ENCODE measurements around the gene TMEM176A. TPM values are rescaled to one million over a fixed set of nuclear protein-coding genes. Genes with fewer than 3 reads are reported as not detected.

The TMEM176A gene
- total and polyA plus RNA-seq, 2 of the 8 experiments (the other 6 are each of a cell fraction or from before 2014, with no cell fraction given): 1.3 to 1.5 TPM

- Histone ChIP-seq H3K9ac (replicated peaks in 1 of 4; ENCODE audit: extremely low read depth in 1 of 4, low read depth in 3 of 4, low read length in 3 of 4) (no peak overlapping the region), H4K8ac (ENCODE audit: extremely low read depth, insufficient read depth, low read length) (no peak overlapping the region), H3K79me1 (ENCODE audit: low read depth, low read length) (no peaks in the 10 kb centered on the region), H3K79me2 (ENCODE audit: control insufficient read depth in 1 of 2, insufficient read depth in 2 of 2, low read length in 2 of 2) (no peaks in the 10 kb centered on the region), H2BK12ac (ENCODE audit: low read depth, low read length) (no peak overlapping the region), H2AFZ (ENCODE audit: low read length) (no peak overlapping the region), H2BK120ac (replicated peaks; ENCODE audit: low read depth, low read length) (no peak overlapping the region), H3K4me2 (ENCODE audit: insufficient read depth in 1 of 2, low read depth in 2 of 2, low read length in 2 of 2) (no peak overlapping the region), H3K36me3 (ENCODE audit: control insufficient read depth in 2 of 4, insufficient read depth in 4 of 4, low read length in 3 of 4) (no peaks in the 10 kb centered on the region), H3K23me2 (ENCODE audit: low read depth, low read length) (no peaks in the 10 kb centered on the region), H3K9me3 (ENCODE audit: insufficient read depth in 2 of 2, low read depth in 1 of 2, low read length in 1 of 2) (no peaks in the 10 kb centered on the region), H2BK5ac (ENCODE audit: low read depth, low read length) (no peak overlapping the region), H2AK5ac (ENCODE audit: low read depth, low read length) (no peak overlapping the region), H3K4ac (replicated peaks; ENCODE audit: insufficient read length, low read depth, low read length) (no peak overlapping the region), H3K18ac (ENCODE audit: extremely low read depth, low read length) (no peak overlapping the region), H4K5ac (ENCODE audit: insufficient read length, low read depth, low read length) (no peak overlapping the region), H3K27me3 (replicated peaks in 1 of 4; ENCODE audit: control insufficient read depth in 3 of 4, extremely low read depth in 1 of 4, insufficient read depth in 3 of 4, low read length in 3 of 4) (peaks cover 0 to 9% (median 3%) of the 10 kb centered on the region in 4 experiments; a peak in 3 of 7 replicates), H3K56ac (replicated peaks; ENCODE audit: insufficient read length, low read depth, low read length) (no peak overlapping the region), H2BK15ac (ENCODE audit: low read length) (no peak overlapping the region), H3K4me3 (ENCODE audit: extremely low read depth in 1 of 4, insufficient read depth in 2 of 4, low read depth in 3 of 4, low read length in 4 of 4) (no peak overlapping the region), H3K4me1 (replicated peaks in 1 of 4; ENCODE audit: control insufficient read depth in 3 of 4, insufficient read depth in 4 of 4, low read length in 3 of 4) (no peaks in the 10 kb centered on the region), H3K14ac (ENCODE audit: insufficient read length) (no peak overlapping the region), H2BK20ac (ENCODE audit: low read length) (no peak overlapping the region), H4K91ac (replicated peaks; ENCODE audit: insufficient read length, low read length) (no peak overlapping the region), H4K20me1 (replicated peaks in 1 of 2; ENCODE audit: control insufficient read depth in 1 of 2, insufficient read depth in 2 of 2, low read length in 2 of 2) (no peaks in the 10 kb centered on the region), H3K27ac (ENCODE audit: low read depth, low read length) (no peak overlapping the region), H3K23ac (ENCODE audit: insufficient read length) (no peak overlapping the region)
- WGBS, 2 experiments (ENCODE audit: extremely low coverage in 1 of 2, insufficient coverage in 1 of 2, insufficient read length in 1 of 2, insufficient replicate concordance in 2 of 2, low coverage in 1 of 2, low lambda C conversion rate in 2 of 2, missing lambda C conversion rate in 1 of 2): 83% methylated on average over 3 of the region's 3 CpGs; no CpG with 5 or more reads in 1 of the 2 experiments
- ChIA-PET CTCF (ENCODE audit: partially characterized antibody) (interaction anchor here (0.7 to 1.5 kb wide), 8 partner anchors 8 to 325 kb away, joined by 3 to 8 read pairs (median 3); no protein-coding TSS in a partner anchor), POLR2A (ENCODE audit: partially characterized antibody) (no interaction called here)
- DNase-seq (ENCODE audit: low read depth in 1 of 2, low spot score in 2 of 2) (no peak), FAIRE-seq (no peak)
- TF ChIP-seq NANOG (IDR thresholded peaks at IDR 0.05; ENCODE audit: insufficient read depth, low read depth, low read length, poor library complexity, severe bottlenecking) (no peak), CTCF (IDR thresholded peaks at IDR 0.05; ENCODE audit: control extremely low read depth in 1 of 3, insufficient read depth in 1 of 3, low read depth in 1 of 3, low read length in 3 of 3) (no peak), ATF2 (IDR thresholded peaks at IDR 0.05; ENCODE audit: low read length) (no peak), POU5F1 (IDR thresholded peaks at IDR 0.05; ENCODE audit: low read depth, low read length) (no peak), GABPA (IDR thresholded peaks at IDR 0.05; ENCODE audit: borderline replicate concordance, insufficient read depth, low read length) (no peak), RAD21 (IDR thresholded peaks at IDR 0.05 in 1 of 2, conservative IDR thresholded peaks at IDR 0.05 in 1 of 2; ENCODE audit: low read depth in 2 of 2, low read length in 2 of 2) (no peak)
Measured at GRCh38 chr7:150756166-150756565, 44.4 kb upstream of the TMEM176A start.
